RKO (cell line): ENCODE results near the gene SLC6A2.

ENCODE experiments used
- DNase-seq: peaks from one replicate; pipeline ENCODE4 v3.0.0-alpha.2; 2016; ENCODE audit warnings: low spot score

SLC6A2 gene

DNA sequence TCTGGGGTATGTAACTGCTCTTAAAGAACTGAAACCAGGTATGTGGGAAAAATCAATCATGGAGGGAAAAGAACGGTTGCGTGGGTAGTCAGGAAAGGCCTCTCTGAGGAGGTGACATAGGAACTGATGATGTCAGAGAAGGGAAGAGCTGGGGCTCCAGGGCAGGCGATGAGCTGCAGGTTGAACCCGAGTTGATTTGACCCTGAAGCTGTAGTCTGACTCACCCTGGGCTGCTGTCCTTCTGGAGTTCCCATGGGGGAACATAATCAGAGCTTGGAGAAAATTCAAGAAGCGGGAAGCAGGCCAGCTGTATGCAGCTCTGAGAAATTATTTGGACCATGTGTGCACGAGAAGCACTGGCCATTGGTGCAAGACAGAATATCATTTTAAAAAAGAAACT is 16.7 kb downstream of the SLC6A2 start:
- DNase-seq, result no peak

DNA sequence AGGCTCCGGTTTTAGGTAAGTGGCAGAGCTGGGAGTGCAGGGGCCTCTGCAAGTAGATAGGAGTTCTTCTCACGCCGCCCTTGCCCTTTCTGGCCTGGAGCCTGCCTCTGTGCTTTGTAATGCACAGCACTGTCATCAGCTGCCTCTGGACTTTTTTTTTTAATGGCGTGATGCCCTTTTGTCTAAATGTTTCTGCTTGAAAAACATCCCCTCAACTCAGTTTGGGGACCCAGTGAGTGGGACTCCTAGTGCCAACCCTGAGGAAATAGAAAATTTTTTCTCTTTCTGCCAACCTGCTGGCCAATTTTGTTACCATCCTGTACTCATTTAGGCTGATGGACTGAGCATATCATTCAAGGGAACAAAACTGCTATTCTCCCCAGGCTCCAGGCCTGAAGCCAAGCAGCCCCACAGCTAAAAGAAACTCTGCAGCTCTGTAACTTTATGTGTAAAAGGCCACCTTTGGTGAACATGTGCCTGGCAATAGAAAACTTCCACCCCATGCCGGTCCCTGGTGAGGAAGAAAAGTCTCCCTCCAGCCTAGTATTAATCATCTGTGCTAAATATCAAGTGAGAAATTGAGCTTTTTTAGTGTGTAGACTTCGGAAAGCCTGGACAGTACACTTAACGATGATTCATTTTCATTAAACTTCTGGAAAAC is 22.5 kb downstream of the SLC6A2 start:
- DNase-seq, result no peak

DNA sequence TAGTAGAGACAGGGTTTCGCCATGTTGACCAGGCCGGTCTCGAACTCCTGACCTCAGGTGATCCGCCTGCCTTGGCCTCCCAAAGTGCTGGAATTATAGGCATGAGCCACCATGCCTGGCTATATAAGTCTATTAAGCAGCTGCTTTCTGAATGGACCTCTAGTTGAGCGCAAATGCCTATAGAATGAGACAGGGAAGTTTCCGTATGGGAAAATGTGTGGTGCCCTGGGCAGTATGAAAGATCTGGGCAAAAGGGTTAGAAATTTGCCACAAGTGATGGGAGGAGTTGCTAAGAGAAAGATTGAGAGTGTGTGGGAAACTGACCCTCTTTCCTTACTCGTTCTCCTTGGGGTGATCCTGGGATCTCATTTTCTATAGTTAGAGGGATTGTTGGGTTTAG is 26.3 kb downstream of the SLC6A2 start:
- no peak for DNase-seq

DNA sequence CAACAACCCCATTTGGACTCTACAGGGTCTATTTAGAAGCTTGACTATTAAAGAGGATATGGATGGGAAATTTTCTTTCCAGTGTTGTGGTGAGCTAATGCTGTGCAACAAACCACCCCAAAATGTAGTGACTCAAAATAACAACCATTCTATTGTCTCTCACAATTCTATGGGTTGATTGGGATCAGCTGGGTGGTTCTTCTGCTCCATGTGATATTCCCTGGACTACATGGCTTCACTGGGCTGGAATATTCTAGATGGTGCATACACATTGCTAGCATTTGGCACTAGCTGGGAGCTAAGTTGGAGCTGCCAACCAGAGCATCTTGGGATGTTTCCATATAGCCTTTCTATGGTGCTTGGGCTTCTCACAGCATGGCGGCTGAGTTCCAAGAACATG is 30.2 kb downstream of the SLC6A2 start:
- no peak for DNase-seq

DNA sequence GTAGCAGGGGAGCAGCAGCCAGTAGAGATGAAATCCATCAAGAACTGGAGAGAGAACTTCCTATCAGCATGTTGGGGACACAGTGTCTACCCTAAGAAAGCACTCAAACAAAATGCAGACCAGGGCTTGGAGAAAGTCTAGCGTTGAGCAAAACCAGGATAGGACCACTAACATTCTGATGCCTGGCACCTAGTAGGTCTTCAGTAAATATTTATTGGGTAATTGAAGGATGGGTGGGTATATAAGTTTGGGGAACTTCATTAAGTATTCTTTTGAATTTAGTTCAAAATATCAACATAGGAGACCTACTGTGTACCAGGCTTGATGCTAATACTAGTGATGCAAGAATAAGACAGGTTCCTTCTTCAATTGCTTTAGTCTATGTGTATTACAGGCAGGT is 30.9 kb downstream of the SLC6A2 start:
- no peak for DNase-seq

DNA sequence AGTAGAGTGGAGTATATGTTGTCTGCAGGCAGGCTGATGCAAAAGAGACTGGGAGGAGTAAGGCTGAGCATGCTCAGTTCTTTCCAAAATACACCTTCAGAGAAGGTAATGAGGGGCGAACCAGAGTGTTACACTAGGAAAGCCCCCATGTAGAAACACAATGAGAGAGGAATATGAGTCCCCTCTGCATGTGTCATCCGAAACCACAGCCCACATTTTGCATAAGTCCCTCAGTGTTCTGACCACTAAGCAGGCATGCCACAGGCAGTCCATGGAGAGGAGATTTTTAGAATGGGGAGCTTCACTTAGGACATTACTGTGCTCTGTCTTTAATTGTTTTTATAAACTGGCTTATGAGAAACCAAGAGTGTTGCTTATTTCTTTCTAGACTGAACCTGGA is 32.0 kb downstream of the SLC6A2 start:
- no peak for DNase-seq

DNA sequence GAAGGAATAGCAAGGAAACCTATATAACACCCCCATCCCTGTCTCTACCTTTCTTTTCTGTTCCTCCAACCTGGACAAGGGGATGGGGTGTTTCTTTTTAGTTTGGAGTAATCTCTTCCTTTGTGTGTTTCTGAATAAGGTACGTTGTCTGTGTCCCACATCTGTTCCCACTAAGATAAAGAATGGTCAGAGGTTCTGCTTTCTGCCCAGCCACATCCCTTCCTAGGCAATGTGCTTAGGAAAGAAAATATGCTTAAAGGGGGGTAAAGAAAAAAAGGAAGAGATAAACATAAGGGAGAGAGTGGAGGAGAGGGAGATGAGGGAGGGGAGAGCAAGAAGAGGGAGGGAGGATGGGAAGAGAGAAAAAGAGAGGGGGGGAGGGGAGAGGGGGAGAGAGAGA is 35.1 kb downstream of the SLC6A2 start:
- DNase-seq, result no peak

DNA sequence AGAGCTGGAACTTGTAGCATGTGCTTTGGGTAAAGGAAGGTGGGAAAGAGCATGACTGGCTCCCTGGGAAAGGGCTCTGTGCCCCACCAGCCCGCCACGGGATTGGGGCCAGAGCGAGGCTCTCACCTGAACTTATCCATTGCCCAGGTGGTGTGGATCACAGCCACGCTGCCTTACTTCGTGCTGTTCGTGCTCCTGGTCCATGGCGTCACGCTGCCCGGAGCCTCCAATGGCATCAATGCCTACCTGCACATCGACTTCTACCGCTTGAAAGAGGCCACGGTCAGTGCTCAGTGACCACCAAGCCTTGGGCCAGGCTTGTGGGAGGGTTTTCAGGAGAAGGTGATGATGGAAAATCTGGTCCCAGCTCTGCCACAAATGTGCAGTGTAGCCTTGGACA is 36.0 kb downstream of the SLC6A2 start:
- DNase-seq, result no peak

DNA sequence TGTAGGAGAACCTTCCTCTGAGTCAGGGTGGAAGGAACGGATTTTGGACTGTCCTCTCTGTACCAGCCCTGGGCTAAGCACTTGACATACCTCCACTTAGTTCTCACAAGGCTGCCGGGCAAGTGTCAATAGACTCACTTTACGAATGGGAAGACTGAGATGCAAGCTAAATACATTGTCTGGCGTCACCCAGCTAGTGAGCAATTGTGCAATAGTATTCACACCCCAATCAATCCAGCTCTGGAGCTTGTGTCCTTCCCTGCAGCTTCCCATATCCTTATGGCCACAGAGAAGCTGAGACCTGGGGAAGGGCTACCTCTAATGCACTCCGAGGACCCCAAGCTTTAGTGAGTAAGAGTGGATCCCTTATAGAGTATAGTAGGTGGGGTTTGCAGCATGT is 39.8 kb downstream of the SLC6A2 start:
- DNase-seq, result no peak

DNA sequence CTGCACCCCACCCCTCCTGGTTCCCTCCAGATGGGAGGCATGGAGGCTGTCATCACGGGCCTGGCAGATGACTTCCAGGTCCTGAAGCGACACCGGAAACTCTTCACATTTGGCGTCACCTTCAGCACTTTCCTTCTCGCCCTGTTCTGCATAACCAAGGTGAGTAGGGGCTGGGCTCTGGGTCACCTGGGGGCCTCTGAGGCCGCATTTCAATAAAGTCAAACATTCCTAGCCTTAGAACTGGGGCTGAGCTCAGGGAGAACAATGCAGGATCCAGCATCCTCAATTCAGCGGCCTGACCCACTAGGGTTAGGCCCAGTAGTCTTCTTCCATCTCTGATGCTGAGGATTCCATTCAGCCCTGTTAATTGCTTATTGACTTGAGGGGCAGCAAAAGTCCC is 42.1 kb downstream of the SLC6A2 start:
- DNase-seq, result no peak

DNA sequence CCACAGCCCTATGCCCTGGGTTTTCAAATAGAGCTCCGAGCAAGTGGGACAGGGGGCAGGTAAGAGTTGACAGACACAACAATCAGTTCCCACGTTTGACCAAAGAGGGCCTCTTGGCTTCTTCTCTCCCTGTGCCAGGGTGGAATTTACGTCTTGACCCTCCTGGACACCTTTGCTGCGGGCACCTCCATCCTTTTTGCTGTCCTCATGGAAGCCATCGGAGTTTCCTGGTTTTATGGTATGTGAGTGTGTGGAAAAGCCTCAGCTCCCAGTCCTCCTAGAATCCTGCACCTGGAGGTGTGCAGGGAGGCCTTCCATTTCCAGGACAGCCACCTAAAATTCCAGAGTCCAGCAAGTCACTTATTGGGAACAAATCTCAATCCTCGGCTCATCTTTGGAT is 42.5 kb downstream of the SLC6A2 start:
- no peak for DNase-seq

DNA sequence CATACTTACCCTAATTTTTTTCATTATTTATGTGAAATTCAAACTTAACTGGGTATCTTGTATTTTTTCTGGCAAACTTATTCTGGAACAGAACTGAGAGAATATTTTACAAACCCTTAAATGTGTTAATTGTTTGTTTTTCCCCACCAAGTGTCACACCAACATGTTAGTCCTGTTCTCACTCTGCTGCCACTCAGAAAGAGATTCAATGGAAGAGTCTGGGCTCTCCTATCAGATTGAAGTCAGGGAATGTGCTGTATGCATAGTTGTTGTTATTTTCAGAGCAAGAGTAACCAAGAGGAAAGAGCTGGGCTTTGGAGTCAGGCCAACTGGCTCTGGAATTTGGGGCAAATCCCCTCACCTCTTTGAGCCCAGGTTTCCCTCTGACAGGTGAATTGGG is 43.2 kb downstream of the SLC6A2 start:
- DNase-seq, result no peak

DNA sequence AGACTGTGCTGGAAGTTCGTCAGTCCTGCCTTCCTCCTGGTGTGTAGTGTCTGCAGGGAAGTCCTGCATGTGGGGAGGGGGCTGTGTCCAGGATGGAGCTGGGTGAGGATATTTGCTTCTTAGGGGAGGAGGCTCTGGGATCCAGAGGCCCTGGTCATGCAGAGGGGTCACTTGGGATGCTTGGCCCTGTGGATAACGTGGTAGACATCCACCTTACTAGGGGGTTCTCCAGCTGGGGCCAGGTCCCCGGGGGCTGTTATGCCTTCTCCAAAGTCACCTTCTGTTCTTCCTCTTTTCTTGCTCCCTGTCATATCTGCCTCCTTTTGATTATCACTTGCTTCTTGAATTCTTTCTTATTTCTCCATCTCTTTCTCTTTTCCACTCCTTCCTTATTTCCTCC is 43.8 kb downstream of the SLC6A2 start:
- no peak for DNase-seq

DNA sequence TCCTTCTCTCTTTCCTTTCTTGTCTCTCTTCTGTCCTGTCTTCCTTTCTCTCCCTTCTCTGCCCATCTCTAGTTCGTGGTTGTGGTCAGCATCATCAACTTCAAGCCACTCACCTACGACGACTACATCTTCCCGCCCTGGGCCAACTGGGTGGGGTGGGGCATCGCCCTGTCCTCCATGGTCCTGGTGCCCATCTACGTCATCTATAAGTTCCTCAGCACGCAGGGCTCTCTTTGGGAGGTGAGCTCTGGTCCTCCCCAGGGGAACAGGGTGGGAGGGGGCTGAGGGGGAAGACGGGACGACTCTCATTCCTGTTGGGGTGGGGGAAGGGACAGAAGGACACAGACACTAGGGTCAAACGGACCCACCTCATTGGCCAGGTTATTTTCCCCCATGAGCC is 44.3 kb downstream of the SLC6A2 start:
- no peak for DNase-seq

DNA sequence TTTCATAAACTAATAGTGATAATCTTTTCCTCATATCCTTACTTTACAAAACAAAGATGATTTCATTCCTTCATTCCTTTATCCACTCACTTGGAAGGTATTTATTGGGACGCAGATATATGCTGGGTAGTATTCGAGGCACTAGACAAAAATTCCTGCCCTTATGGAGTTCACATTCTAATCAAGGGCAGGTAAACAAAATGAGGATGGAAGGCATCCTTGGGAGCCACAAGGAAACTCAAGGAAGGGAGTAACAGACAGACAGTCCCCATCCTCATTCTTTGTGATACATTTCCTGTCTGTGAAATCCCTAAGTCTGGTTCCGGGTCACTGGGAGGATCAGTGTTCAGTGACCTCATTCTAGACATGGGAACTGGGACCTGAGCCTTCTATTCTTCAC is 45.2 kb downstream of the SLC6A2 start:
- peak; percentile 1 for DNase-seq

DNA sequence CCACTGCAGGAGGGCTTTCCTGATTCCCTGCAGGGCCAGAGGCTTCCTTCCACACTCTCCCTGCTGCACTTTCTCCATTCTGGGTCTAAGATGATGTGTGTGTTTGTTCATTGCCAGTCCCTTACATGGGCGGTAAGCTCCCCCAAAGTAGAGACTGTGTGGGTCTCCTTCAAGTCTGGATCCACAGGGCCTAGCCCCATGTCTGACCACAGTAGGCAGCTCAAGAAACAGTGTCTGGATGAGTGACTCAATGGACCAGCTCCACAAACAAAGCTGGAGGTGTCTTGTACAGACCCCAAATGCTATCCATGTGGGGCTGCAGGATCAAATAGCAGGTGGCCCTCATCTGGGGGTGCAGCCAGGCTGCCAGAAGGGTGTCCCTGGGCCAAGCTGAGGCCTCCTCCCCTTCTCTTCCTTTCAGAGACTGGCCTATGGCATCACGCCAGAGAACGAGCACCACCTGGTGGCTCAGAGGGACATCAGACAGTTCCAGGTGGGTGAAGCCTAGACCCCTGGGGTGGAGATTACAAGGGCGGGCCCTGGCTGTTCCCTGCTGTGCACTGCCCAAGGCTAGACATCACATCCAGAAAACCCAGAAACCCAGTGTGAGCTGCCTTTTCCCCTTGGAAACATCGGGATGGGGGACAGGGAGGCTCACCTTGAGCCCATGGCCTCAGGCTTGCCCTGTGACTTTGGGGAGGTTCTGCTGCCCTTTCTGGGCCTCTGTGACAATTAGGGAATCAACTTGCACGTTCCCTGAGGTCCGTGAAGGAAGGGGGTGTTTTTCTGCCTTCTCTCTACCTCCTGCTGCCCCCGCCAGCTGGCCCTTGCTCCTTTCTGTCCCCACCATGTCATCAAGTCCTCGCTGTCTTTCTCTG is 45.9 kb downstream of the SLC6A2 start:
- DNase-seq, result peak; percentile 49

DNA sequence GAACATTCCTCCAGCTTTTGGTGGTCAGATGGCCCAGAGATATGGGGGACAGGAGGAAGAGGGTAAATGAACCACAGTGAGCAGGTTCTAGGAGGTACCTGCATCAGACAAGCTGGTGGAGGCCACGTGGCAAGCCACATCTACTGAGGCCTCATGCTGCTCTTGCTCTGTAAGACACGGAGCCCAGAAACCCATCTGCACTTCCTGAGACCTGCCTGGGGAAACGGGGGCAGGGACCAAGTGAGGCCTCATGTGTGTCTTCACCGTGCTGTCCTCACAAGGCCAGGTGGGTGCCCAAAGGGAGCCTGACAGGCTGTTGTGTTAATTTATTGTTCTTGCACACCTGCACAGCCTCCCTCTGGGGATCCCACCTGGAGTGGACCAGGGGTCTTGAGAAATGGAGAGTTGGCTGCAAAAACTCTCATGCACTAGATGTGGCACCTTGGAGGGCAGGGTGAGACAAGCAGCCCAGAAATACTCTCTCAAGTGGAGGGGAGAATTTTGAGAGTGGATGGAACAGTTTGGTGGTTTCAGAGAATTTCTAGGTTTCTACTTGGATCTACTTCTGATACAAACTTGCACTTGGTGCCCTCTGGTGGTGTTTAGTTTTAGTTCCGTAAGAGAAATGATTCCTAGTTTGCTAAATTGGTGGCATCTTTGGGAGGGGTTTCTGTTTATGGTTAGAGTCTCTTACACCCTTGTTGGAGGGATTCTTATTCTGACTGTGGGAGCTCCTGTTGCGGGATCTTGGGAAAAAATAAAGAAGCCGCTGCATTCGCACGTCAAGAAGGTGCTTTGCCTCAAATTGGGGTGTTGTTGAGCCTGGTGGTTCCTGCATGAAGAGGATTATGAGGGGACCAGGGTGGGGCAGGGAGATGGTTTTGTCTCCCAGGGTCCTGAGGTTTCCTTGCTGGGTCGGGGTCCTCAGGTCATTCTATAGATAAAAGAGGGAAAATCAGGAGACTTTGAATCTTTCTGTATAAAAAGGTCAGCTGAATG is 47.5 kb downstream of the SLC6A2 start:
- peak; percentile 70 for DNase-seq

DNA sequence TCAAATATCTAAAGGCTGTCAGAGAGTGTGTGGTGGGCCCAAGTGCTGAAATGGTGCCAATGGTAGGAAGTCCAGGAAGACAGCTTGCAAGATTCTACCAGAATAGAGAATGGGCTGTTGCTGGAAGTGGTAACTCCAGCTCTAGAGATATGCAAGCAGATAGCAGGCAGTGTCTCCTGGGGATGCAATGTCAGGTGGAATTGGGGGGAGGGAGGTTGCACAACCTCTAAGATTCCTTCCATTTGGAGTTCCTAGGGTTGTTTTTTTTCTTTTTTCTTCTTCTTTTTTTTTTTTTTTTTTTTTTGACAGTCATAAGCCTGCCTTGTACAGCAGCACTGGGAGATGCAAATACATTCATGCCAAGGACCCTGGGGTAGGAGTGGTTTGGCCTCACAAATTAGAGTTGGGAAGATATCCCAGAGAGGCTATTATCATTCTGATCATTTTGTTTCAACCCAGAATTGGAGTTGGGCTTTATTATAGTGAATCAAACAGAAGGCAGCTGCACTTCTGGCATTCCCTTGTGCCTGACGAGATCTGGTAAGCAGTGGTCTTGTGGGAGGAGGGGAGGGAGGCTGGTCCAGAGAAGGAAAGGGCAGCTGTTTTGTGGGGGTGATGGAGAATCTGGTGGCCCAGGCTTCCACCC is 51.1 kb downstream of the SLC6A2 start:
- no peak for DNase-seq

DNA sequence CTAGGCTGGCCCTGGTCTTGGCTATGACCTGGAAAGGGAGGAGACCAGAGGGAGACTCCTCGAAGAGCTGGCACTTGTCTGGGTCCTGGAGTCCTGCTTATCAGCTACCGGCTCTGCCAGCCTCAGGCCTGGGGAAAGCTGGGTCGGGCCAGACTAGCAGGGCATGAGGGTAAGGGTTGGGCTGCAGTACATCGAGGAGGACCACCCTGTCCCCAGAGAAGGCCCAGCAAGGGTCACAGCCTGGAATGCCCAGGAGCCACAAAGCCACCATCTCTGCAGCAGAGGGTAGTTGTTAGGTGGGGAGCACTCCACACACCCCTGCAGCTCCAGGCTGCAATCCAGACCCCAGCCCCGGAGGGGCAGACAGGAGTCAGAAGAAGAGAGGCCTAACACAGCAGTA is 54.0 kb downstream of the SLC6A2 start:
- no peak for DNase-seq

DNA sequence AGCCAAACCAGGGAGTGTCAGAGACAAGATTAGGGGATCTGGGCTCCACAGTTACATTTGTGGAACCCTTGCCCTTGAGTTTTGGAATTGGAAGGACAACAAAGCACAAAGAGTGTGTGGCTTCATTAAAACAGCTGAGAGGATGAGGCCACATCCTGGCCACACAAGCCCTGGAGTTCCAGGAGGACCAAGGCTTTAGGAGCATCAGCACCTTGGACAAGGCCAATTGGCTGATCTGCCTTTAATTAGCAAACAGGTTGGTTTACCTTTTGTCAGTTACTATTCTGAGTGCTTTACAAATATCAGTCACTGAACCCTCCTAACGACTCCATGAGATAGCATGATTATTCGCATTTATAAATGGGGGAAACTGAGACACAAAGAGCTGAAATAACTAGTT is 54.7 kb downstream of the SLC6A2 start:
- DNase-seq, result peak; percentile 7

DNA sequence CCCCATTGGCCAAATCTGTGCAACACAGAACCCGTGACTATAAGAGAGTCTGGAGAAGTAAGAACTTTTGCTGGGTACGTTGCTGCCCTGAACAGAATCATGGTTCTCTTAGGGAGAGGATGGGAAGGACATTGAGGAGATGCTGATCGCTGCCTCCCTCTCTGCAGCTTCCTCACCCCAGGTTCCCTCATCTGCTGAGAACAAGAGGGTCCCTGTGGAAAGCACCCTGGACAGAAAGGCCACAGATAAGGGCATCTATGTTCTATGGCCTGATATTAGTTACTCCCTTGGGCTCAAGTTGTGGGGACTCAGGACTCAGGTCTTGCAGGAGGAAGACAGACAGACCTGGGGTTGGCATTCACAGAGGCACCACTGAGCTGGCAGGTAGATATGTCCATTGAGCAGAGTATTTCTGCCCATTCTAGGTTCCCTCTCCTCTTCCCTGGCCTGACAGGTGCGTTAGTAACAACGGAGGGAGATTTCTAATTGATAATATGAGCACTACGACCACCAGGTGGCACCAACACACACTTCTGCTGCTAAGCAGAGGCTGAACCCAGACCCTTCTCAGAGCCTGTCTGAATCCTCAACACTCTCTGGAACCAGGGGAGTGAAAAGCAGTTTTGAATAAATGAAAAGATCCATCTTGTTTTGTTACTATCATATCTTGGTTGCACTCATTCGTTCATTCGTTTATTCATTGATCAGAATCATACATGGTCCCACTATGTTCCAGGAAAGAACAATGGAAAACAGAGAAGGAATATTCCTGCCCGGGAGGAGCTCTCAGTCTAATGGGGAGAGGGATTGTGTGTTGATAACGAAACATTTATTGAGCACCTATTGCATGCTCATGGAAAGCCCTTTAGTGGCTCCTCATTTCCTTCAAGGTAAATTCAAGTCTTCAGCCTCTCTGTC is 56.4 kb downstream of the SLC6A2 start:
- DNase-seq, result peak; percentile 66
